IMR-90 (cell line): ENCODE results near the gene EID3. TPM values are rescaled to one million over a fixed set of nuclear protein-coding genes. Genes with fewer than 3 reads are reported as not detected.

Experiments used
- ATAC-seq: fragments of 200-7000 bp; cut with Tn5 transposase; 2 replicates; pipeline ENCODE4 v1.9.1; 2020; ENCODE audit warnings: low read depth, mild to moderate bottlenecking, moderate library complexity
- BruUV-seq: library from RNA; stranded (reverse); fragments of 400-500 nt; replicated peaks from 2 replicates; lab custom pipeline; 2021; lab: Mats Ljungman, UMichigan
- CTCF ChIA-PET: fragments of 300-600 bp; formaldehyde crosslinking; extraction: SDS; loops from one replicate; lab custom pipeline; 2021; ENCODE audit warnings: antibody characterized with exemption; lab: Yijun Ruan, JAX
- POLR2A ChIA-PET: fragments of 300-600 bp; sonication (Branson Sonifier 250); formaldehyde crosslinking; loops from one replicate; lab custom pipeline; 2022; ENCODE audit warnings: antibody characterized with exemption; ENCODE audit not compliant: unreplicated experiment; lab: Charles Lee
- DNase-seq: peaks from one replicate; pipeline ENCODE4 v3.0.0; 2013
- H2AFZ ChIP-seq: replicated peaks from 2 replicates; pipeline ENCODE3; 2013; ENCODE audit warnings: low read length, mild to moderate bottlenecking; ENCODE audit not compliant: poor library complexity
- H2AK5ac ChIP-seq: 2 replicates; pipeline ENCODE4 v1.6.1; 2013; ENCODE audit warnings: low read depth, low read length, inconsistent platforms
- H2AK9ac ChIP-seq: replicated peaks from 2 replicates; pipeline ENCODE3; 2013; ENCODE audit warnings: mild to moderate bottlenecking, low read depth, low read length, moderate library complexity; ENCODE audit not compliant: poor library complexity
- H2BK120ac ChIP-seq: 2 replicates; pipeline ENCODE4 v1.6.1; 2013; ENCODE audit warnings: low read depth, low read length, inconsistent platforms
- H2BK15ac ChIP-seq: 3 replicates; pipeline ENCODE4 v1.6.1; 2013; ENCODE audit warnings: low read depth, low read length, inconsistent platforms
- H2BK20ac ChIP-seq: 2 replicates; pipeline ENCODE4 v1.6.1; 2013; ENCODE audit warnings: low read depth, mild to moderate bottlenecking, inconsistent platforms, low read length, moderate library complexity
- H2BK5ac ChIP-seq: 2 replicates; pipeline ENCODE4 v1.6.1; 2013; ENCODE audit warnings: mild to moderate bottlenecking, low read depth, low read length, inconsistent platforms; ENCODE audit not compliant: poor library complexity, severe bottlenecking
- H3K14ac ChIP-seq: replicated peaks from 2 replicates; pipeline ENCODE4 v1.6.1; 2013; ENCODE audit warnings: low read depth, low read length, inconsistent platforms
- H3K18ac ChIP-seq: 2 replicates; pipeline ENCODE4 v1.6.1; 2013; ENCODE audit warnings: low read depth, low read length, control low read depth
- H3K23ac ChIP-seq: 2 replicates; pipeline ENCODE4 v1.6.1; 2013; ENCODE audit warnings: low read depth, low read length, inconsistent platforms
- H3K27ac ChIP-seq: 2 replicates; pipeline ENCODE4 v1.5.1; 2013; ENCODE audit warnings: mild to moderate bottlenecking, control low read depth, low read length; ENCODE audit not compliant: insufficient read depth
- H3K27me3 ChIP-seq: 2 replicates; pipeline ENCODE4 v1.6.1; 2013; ENCODE audit warnings: low read length; ENCODE audit not compliant: control insufficient read depth, insufficient read depth
- H3K36me3 ChIP-seq: 2 replicates; pipeline ENCODE4 v1.6.1; 2013; ENCODE audit warnings: low read length, mixed read lengths; ENCODE audit not compliant: control insufficient read depth, insufficient read depth
- H3K4ac ChIP-seq: 2 replicates; pipeline ENCODE4 v1.6.1; 2013; ENCODE audit warnings: low read depth, low read length, inconsistent platforms
- H3K4me1 ChIP-seq: 2 replicates; pipeline ENCODE4 v1.6.1; 2013; ENCODE audit warnings: low read length, mixed read lengths; ENCODE audit not compliant: control insufficient read depth, insufficient read depth
- H3K4me2 ChIP-seq: 2 replicates; pipeline ENCODE4 v1.6.1; 2013; ENCODE audit warnings: low read depth, mild to moderate bottlenecking, control low read depth, low read length, moderate library complexity
- H3K4me3 ChIP-seq: 2 replicates; pipeline ENCODE4 v1.5.1; 2013; ENCODE audit warnings: low read depth, mild to moderate bottlenecking, control low read depth, low read length, moderate library complexity; ENCODE audit not compliant: insufficient read depth
- H3K56ac ChIP-seq: 2 replicates; pipeline ENCODE4 v1.6.1; 2013; ENCODE audit warnings: low read length, inconsistent platforms; ENCODE audit not compliant: insufficient read depth; ENCODE audit errors: extremely low read depth
- H3K79me1 ChIP-seq, 2 experiments: 2 replicates each; pipeline ENCODE4 v1.6.1; 2013; ENCODE audit warnings: low read length in 2 of 2, inconsistent platforms in 1 of 2, low read depth in 1 of 2
- H3K9ac ChIP-seq: 2 replicates; pipeline ENCODE4 v1.6.1; 2013; ENCODE audit warnings: low read depth, low read length, control low read depth
- H3K9me1 ChIP-seq: 2 replicates; pipeline ENCODE4 v1.6.1; 2013; ENCODE audit warnings: low read length, inconsistent platforms; ENCODE audit not compliant: insufficient read depth
- H3K9me3 ChIP-seq: 2 replicates; pipeline ENCODE4 v1.6.1; 2013; ENCODE audit warnings: low read length; ENCODE audit not compliant: control insufficient read depth, insufficient read depth
- H4K20me1 ChIP-seq: 2 replicates; pipeline ENCODE4 v1.6.1; 2013; ENCODE audit warnings: low read length, inconsistent platforms; ENCODE audit not compliant: insufficient read depth
- H4K5ac ChIP-seq: 2 replicates; pipeline ENCODE4 v1.6.1; 2013; ENCODE audit warnings: mild to moderate bottlenecking, low read depth, low read length, control low read depth
- H4K8ac ChIP-seq, 2 experiments: 2 replicates each; pipeline ENCODE4 v1.6.1; 2013; ENCODE audit warnings: low read depth in 2 of 2, low read length in 2 of 2, control low read depth in 1 of 2, inconsistent platforms in 1 of 2
- H4K91ac ChIP-seq: 2 replicates; pipeline ENCODE4 v1.6.1; 2013; ENCODE audit warnings: low read depth, low read length, inconsistent platforms; ENCODE audit not compliant: insufficient read depth
- BHLHE40 ChIP-seq: fragments of 150-350 bp; IDR thresholded peaks from 2 replicates; pipeline ENCODE4 v1.6.1; 2016; ENCODE audit warnings: mild to moderate bottlenecking, low read depth, low read length
- FOS ChIP-seq: fragments of 150-350 bp; IDR thresholded peaks from 2 replicates; pipeline ENCODE4 v1.6.1; 2016; ENCODE audit warnings: low read depth, low read length
- MAFK ChIP-seq: IDR thresholded peaks from 2 replicates; pipeline ENCODE4 v1.6.1; 2012; ENCODE audit warnings: low read depth, low read length, improper control_type of control experiment
- MAZ ChIP-seq: IDR thresholded peaks from 2 replicates; pipeline ENCODE4 v1.6.1; 2012; ENCODE audit warnings: low read depth, mild to moderate bottlenecking, low read length, improper control_type of control experiment, moderate library complexity, borderline replicate concordance
- NFE2L2 ChIP-seq: fragments of 150-350 bp; IDR thresholded peaks from 2 replicates; pipeline ENCODE4 v1.6.1; 2016; ENCODE audit warnings: low read depth, mild to moderate bottlenecking, low read length
- RAD21 ChIP-seq: IDR thresholded peaks from 2 replicates; pipeline ENCODE4 v1.6.1; 2012; ENCODE audit warnings: low read length, improper control_type of control experiment
- RFX5 ChIP-seq: IDR thresholded peaks from 2 replicates; pipeline ENCODE4 v1.8.0; 2012; ENCODE audit warnings: low read depth, mild to moderate bottlenecking, low read length, moderate library complexity
- SMC3 ChIP-seq: fragments of 150-350 bp; IDR thresholded peaks from 2 replicates; pipeline ENCODE4 v1.6.1; 2016; ENCODE audit warnings: low read depth, mild to moderate bottlenecking, antibody characterized with exemption, low read length, moderate library complexity
- WGBS, 2 experiments: methylation state at CpG; one replicate each; pipeline versions ENCODE4 v1.1.5 to v1.1.7; 2013; ENCODE audit warnings: missing lambda C conversion rate in 2 of 2; ENCODE audit not compliant: insufficient read length in 1 of 2; ENCODE audit errors: extremely low coverage in 2 of 2; 5-methylcytosine and 5-hydroxymethylcytosine counted together
- dilution Hi-C: fragments of 300-500 bp; cut with HindIII; formaldehyde crosslinking; loops from one replicate; pipeline ENCODE4 v1.14.3; 2018; ENCODE audit warnings: low sequenced_read_pairs; ENCODE audit not compliant: unreplicated experiment
- in situ Hi-C: fragments of 300-500 bp; cut with MboI; formaldehyde crosslinking; loops from 3 replicates; pipeline ENCODE4 v1.14.3; 2019; ENCODE audit warnings: low sequenced_read_pairs, inconsistent platforms, mixed read lengths
- intact Hi-C: fragments of 100-400 bp; cut with micrococcal nuclease; formaldehyde crosslinking; loops from 2 replicates; pipeline ENCODE4 v1.10.0; 2022
- polyA plus RNA-seq, 3 experiments: library from polyadenylated mRNA; depleted of rRNA; stranded (reverse); fragments of >200 nt; gene quantifications; 2 replicates each; pipeline ENCODE4 v1.2.3, GENCODE V29; 2012; ENCODE audit warnings: low replicate concordance in 1 of 3
- total RNA-seq: library from RNA; depleted of rRNA; stranded (reverse); fragments of >200 nt; gene quantifications from 2 replicates; pipeline ENCODE4 v1.2.3, GENCODE V29; 2012

Gene EID3
- total and polyA plus RNA-seq, 2 of the 4 experiments (the other 2 are of a cell fraction) = 2.2 to 4.1 TPM

GRCh38 chr12:104310751-104311633, 7.5 kb downstream of the EID3 start (continued):
- TF ChIP-seq BHLHE40 = no peak

- no TSS peak for BruUV-seq
- Histone ChIP-seq H4K8ac (no peak overlapping the region), H2AK5ac (no peak overlapping the region), H2BK5ac (no peak overlapping the region), H3K27ac (no peak overlapping the region), H4K5ac (no peak overlapping the region), H3K18ac (no peak overlapping the region), H3K4me3 (no peak overlapping the region), H2AK9ac (no peak overlapping the region), H3K4me2 (no peak overlapping the region), H3K9ac (no peak overlapping the region), H2AFZ (no peak overlapping the region), H3K56ac (no peak overlapping the region), H4K91ac (no peak overlapping the region), H3K14ac (no peak overlapping the region), H2BK20ac (no peak overlapping the region), H3K27me3 (no peaks in the 10 kb centered on the region), H3K4ac (no peak overlapping the region), H3K9me3 (no peaks in the 10 kb centered on the region), H4K20me1 (peaks cover 87% of the 10 kb centered on the region), H2BK120ac (no peak overlapping the region), H3K79me1 (peaks cover 22 to 52% of the 10 kb centered on the region in 2 experiments), H3K4me1 (peaks cover 17% of the 10 kb centered on the region), H3K23ac (peak overlapping the region; percentile 45; the same call in 1 of the 2 replicates), H3K9me1 (peaks cover 9% of the 10 kb centered on the region), H3K36me3 (peaks cover 46% of the 10 kb centered on the region), H2BK15ac (no peak overlapping the region)
- no peak for TF ChIP-seq MAZ
- no peak for TF ChIP-seq RAD21
- TF ChIP-seq MAFK = no peak
- no peak for TF ChIP-seq FOS
- no peak for TF ChIP-seq RFX5
- no peak for TF ChIP-seq NFE2L2
- no peak for TF ChIP-seq SMC3
- TF ChIP-seq BHLHE40 = no peak
- ATAC-seq (no peak), DNase-seq (no peak)
- CTCF ChIA-PET = interaction anchor here (0.6 kb wide), 1 partner anchor 601 kb away, joined by 3 read pairs; no protein-coding TSS in a partner anchor
- dilution Hi-C loops = no loop called here
- intact Hi-C loops = no loop called here
- POLR2A ChIA-PET = no interaction called here
- in situ Hi-C loops = no loop called here
- no CpG with 5 or more reads among the region's 1 CpG for WGBS, 2 experiments
These were observed 8.7 kb downstream of the EID3 start for GRCh38 chr12:104312202-104312601.
